Stomach (tissue), 9 donors: ENCODE measurements around the gene MAGI2. TPM values are rescaled to one million over a fixed set of nuclear protein-coding genes. Genes with fewer than 3 reads are reported as not detected.

Experiments used
- DNase-seq, 2 donors: peaks; one replicate each; pipeline versions ENCODE4 v3.0.0 to v3.0.0-alpha.2; 2013 to 2019
- H3K27ac ChIP-seq, 5 donors: fragments of 200-600 bp in 4 of 5; sonication (generic) in 4 of 5; one replicate each; pipeline ENCODE4 v1.5.1; 2013 to 2019; ENCODE audit warnings: mild to moderate bottlenecking in 1 of 5, moderate library complexity in 1 of 5
- H3K27me3 ChIP-seq, 3 donors: fragments of 200-600 bp; sonication (generic); one replicate each; pipeline ENCODE4 v1.5.1; 2017 to 2019; ENCODE audit warnings: mixed run types in 1 of 3
- H3K36me3 ChIP-seq, 4 donors: fragments of 200-600 bp; sonication (generic); 1 replicate in 3 of 4; 2 replicates in 1 of 4; pipeline ENCODE4 v1.5.1; 2016 to 2019
- H3K4me1 ChIP-seq, 4 donors: fragments of 200-600 bp; sonication (generic); one replicate each; pipeline ENCODE4 v1.5.1; 2016 to 2019
- H3K4me3 ChIP-seq, 4 donors: fragments of 200-600 bp; sonication (generic) in 3 of 4; one replicate each; pipeline ENCODE4 v1.5.1; 2016 to 2019; ENCODE audit warnings: mild to moderate bottlenecking in 1 of 4
- H3K9me3 ChIP-seq, 4 donors: fragments of 200-600 bp; sonication (generic); one replicate each; pipeline ENCODE4 v1.5.1; 2016 to 2019
- CTCF ChIP-seq, 7 experiments: fragments of 450-650 bp in 4 of 7; fragments of 200-600 bp in 3 of 7; sonication (generic) in 3 of 7; IDR thresholded peaks; one replicate each; pipeline ENCODE4 v1.5.1; 2016 to 2019; ENCODE audit warnings: antibody characterized with exemption in 7 of 7, control low read depth in 2 of 7, mild to moderate bottlenecking in 1 of 7
- EP300 ChIP-seq: sonication (generic); formaldehyde crosslinking; IDR thresholded peaks from one replicate; pipeline ENCODE4 v1.6.1; 2017; ENCODE audit warnings: antibody characterized with exemption
- POLR2A ChIP-seq, 4 donors: fragments of 450-650 bp; IDR thresholded peaks; one replicate each; pipeline ENCODE4 v1.6.1; 2016; ENCODE audit warnings: antibody characterized with exemption in 4 of 4, control low read depth in 2 of 4, mild to moderate bottlenecking in 1 of 4, moderate library complexity in 1 of 4
- POLR2AphosphoS5 ChIP-seq, 3 donors: sonication (generic); formaldehyde crosslinking; IDR thresholded peaks; one replicate each; pipeline ENCODE4 v1.6.1; 2016; ENCODE audit warnings: antibody characterized with exemption in 3 of 3
- WGBS, 5 donors: extraction: QIAGEN DNeasy Blood & Tissue Kit in 3 of 5; methylation state at CpG; one replicate each; pipeline versions ENCODE4 v1.1.5 to v1.1.7; 2013 to 2018; 5-methylcytosine and 5-hydroxymethylcytosine counted together
- intact Hi-C: fragments of 100-400 bp; cut with DNase I; formaldehyde crosslinking; loops from one replicate; pipeline ENCODE4 v1.15.1; 2023; ENCODE audit warnings: low total_unique reads
- polyA plus RNA-seq, 3 donors: library from polyadenylated mRNA; stranded (reverse); fragments of 200-250 nt; gene quantifications; one replicate each; pipeline ENCODE4 v1.2.3, GENCODE V29; 2013
- total RNA-seq, 5 donors: library from RNA; depleted of rRNA; stranded (reverse); fragments of >200 nt; gene quantifications; one replicate each; pipeline versions ENCODE4 v1.1.0 to v1.2.3, GENCODE V29; 2014 to 2016
- donor health status: healthy with polysubstance abuse.
- donor health status: Bipolar disorder and iron deficiency.
- donor health status: healthy.

The MAGI2 gene
- total and polyA plus RNA-seq, 8 donors: 0.92 to 53.9 (median 5.8) TPM

DNA sequence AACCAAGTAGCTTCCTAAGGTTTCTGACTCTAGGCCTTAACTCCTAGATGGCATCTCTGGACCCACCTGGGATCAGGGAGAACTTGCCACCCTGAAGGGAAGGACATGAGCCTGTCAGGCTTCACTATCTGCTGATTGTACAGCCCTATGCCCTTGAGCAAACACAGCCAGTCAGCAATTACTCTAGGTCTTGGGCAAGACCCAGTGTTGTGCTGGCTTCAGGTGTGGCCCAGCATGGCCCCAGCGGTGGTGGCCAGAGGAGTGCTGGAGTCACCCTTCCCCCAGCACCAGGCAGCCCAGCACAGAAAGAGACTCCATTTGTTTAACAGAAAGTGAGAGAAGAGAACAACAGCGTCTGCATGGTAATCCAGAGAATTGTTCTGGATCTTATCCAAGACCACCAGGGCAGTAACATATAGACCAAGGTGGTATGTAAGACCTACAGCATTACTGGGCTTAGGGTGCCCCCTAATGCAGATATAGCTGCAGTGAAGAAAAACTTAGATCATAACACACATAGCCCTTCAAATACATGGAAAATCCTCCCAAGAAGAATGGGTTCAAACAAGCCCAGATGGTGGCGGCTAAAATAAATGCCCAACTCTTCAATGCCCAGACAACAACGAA lies 207.7 kb downstream of the MAGI2 start:
- no peaks in the 10 kb centered on the region for H3K4me1 ChIP-seq
- no peaks in the 10 kb centered on the region for H3K27me3 ChIP-seq
- no peaks in the 10 kb centered on the region for H3K36me3 ChIP-seq
- WGBS, 5 donors: 61 to 81% (median 74%) methylated on average over 4 of the region's 4 CpGs
- no peak for TF ChIP-seq EP300
- no peak for TF ChIP-seq POLR2A (IDR thresholded peaks at IDR 0.05)
- TF ChIP-seq POLR2AphosphoS5 (IDR thresholded peaks at IDR 0.05): no peak
- no peak for TF ChIP-seq CTCF (IDR thresholded peaks at IDR 0.05)
- intact Hi-C loops: no loop called here
- no peak for DNase-seq
- H3K4me3 ChIP-seq: no peak overlapping the region
- no peaks in the 10 kb centered on the region for H3K9me3 ChIP-seq
- H3K27ac ChIP-seq: no peak overlapping the region

- DNase-seq: no peak
- no peaks in the 10 kb centered on the region for H3K36me3 ChIP-seq
- no peaks in the 10 kb centered on the region for H3K4me1 ChIP-seq
- TF ChIP-seq POLR2A (IDR thresholded peaks at IDR 0.05) (no peak), EP300 (no peak), CTCF (IDR thresholded peaks at IDR 0.05) (no peak), POLR2AphosphoS5 (IDR thresholded peaks at IDR 0.05) (no peak)
- WGBS, 5 donors: 70 to 96% (median 85%) methylated on average over 1 of the region's 1 CpG
- intact Hi-C loops: no loop called here
- no peaks in the 10 kb centered on the region for H3K27me3 ChIP-seq
- no peak overlapping the region for H3K27ac ChIP-seq
- no peaks in the 10 kb centered on the region for H3K9me3 ChIP-seq
- H3K4me3 ChIP-seq: no peak overlapping the region
Measured at GRCh38 chr7:79244482-79244881, 209.0 kb downstream of the MAGI2 start.

DNA sequence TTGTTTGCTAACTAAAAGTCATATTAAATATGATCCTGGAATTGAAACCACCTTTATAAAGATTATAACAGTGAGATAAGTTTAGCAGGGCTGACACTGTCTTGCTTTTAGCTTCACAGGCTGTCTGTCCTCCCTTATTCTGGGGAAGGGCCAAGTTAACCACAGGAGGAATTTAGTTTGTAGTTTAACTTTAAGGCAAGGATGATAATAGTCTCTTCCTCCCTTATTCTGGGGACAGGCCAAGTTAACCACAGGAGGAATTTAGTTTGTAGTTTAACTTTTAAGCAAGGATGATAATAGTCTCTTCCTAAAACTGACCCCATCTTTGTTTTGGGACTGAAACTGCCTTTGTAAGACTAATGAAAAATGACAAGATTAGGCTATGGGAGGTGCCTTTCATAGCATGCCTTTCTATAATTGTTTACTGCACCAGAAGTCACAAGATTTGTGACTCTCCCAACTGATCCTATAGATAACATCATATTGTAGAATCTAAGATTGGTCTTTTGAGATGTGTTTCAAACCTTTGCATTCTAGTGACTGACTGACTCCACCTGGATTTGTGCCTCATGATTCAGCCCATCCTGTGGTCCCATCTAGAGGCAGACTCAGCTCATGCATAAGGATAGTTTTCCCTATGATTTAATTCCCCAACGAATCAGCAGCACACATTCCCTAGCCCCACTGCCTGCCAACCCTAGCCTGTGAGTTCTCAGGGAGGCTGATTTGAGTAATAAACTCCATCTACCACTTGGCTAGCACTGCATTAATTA lies 212.0 kb downstream of the MAGI2 start:
- Histone ChIP-seq H3K4me1 (no peaks in the 10 kb centered on the region), H3K9me3 (no peaks in the 10 kb centered on the region), H3K27ac (no peak overlapping the region), H3K4me3 (no peak overlapping the region), H3K27me3 (no peaks in the 10 kb centered on the region), H3K36me3 (no peaks in the 10 kb centered on the region)
- 59 to 85% (median 74%) methylated on average over 1 of the region's 1 CpG for WGBS, 5 donors
- no peak for TF ChIP-seq EP300
- no peak for TF ChIP-seq CTCF (IDR thresholded peaks at IDR 0.05)
- TF ChIP-seq POLR2AphosphoS5 (IDR thresholded peaks at IDR 0.05): no peak
- TF ChIP-seq POLR2A (IDR thresholded peaks at IDR 0.05): no peak
- DNase-seq: no peak
- intact Hi-C loops: no loop called here

GRCh38 chr7:79240413-79240812 lies 213.1 kb downstream of the MAGI2 start:
- 68 to 85% (median 75%) methylated on average over 2 of the region's 2 CpGs for WGBS, 5 donors
- H3K36me3 ChIP-seq: no peaks in the 10 kb centered on the region
- no peaks in the 10 kb centered on the region for H3K9me3 ChIP-seq
- no peak overlapping the region for H3K4me3 ChIP-seq
- no peak overlapping the region for H3K27ac ChIP-seq
- H3K4me1 ChIP-seq: no peaks in the 10 kb centered on the region
- no peak for DNase-seq
- TF ChIP-seq POLR2AphosphoS5 (IDR thresholded peaks at IDR 0.05): no peak
- TF ChIP-seq CTCF (IDR thresholded peaks at IDR 0.05): no peak
- TF ChIP-seq EP300: no peak
- TF ChIP-seq POLR2A (IDR thresholded peaks at IDR 0.05): no peak
- no peaks in the 10 kb centered on the region for H3K27me3 ChIP-seq
- intact Hi-C loops: no loop called here
